T follicular helper cell (primary cell): Measurements from ENCODE around the gene THSD7A.

Experiments
- DNase-seq: peaks from one replicate; pipeline ENCODE4 v3.0.0-alpha.2; 2020; ENCODE audit warnings: low read depth

The THSD7A gene

GRCh38 chr7:11751807-11752389 lies 80.1 kb downstream of the THSD7A start:
- no peak for DNase-seq

- no peak for DNase-seq
Measured at GRCh38 chr7:11751315-11751714, 80.7 kb downstream of the THSD7A start.

- DNase-seq: no peak
Measured at GRCh38 chr7:11750191-11750590, 81.8 kb downstream of the THSD7A start.

- no peak for DNase-seq
Measured at GRCh38 chr7:11749629-11750028, 82.4 kb downstream of the THSD7A start.

- no peak for DNase-seq
Measured at GRCh38 chr7:11748884-11749283, 83.1 kb downstream of the THSD7A start.

GRCh38 chr7:11747715-11748485 lies 84.1 kb downstream of the THSD7A start:
- no peak for DNase-seq

- no peak for DNase-seq
Measured at GRCh38 chr7:11746591-11746990, 85.4 kb downstream of the THSD7A start.

- DNase-seq: no peak
Measured at GRCh38 chr7:11743548-11743947, 88.5 kb downstream of the THSD7A start.

- DNase-seq: no peak
Measured at GRCh38 chr7:11743016-11743415, 89.0 kb downstream of the THSD7A start.

GRCh38 chr7:11742496-11742895 lies 89.5 kb downstream of the THSD7A start:
- no peak for DNase-seq

GRCh38 chr7:11737723-11738122 lies 94.3 kb downstream of the THSD7A start:
- DNase-seq: no peak

- no peak for DNase-seq
Measured at GRCh38 chr7:11732207-11732606, 99.8 kb downstream of the THSD7A start.

- DNase-seq: no peak
Measured at GRCh38 chr7:11730725-11731124, 101.3 kb downstream of the THSD7A start.

- DNase-seq: no peak
Measured at GRCh38 chr7:11727864-11728263, 104.1 kb downstream of the THSD7A start.

GRCh38 chr7:11726794-11727155 lies 105.2 kb downstream of the THSD7A start:
- no peak for DNase-seq

- no peak for DNase-seq
Measured at GRCh38 chr7:11726001-11726793, 105.8 kb downstream of the THSD7A start.

GRCh38 chr7:11716185-11716584 lies 115.8 kb downstream of the THSD7A start:
- no peak for DNase-seq

GRCh38 chr7:11714676-11715075 lies 117.3 kb downstream of the THSD7A start:
- no peak for DNase-seq

- no peak for DNase-seq
Measured at GRCh38 chr7:11714205-11714604, 117.8 kb downstream of the THSD7A start.

- DNase-seq: no peak
Measured at GRCh38 chr7:11713352-11713751, 118.6 kb downstream of the THSD7A start.

GRCh38 chr7:11710377-11710776 lies 121.6 kb downstream of the THSD7A start:
- no peak for DNase-seq

GRCh38 chr7:11709196-11709595 lies 122.8 kb downstream of the THSD7A start:
- no peak for DNase-seq

- no peak for DNase-seq
Measured at GRCh38 chr7:11707606-11708193, 124.3 kb downstream of the THSD7A start.
